Measurements from ENCODE around the gene PPM1H.

DNA sequence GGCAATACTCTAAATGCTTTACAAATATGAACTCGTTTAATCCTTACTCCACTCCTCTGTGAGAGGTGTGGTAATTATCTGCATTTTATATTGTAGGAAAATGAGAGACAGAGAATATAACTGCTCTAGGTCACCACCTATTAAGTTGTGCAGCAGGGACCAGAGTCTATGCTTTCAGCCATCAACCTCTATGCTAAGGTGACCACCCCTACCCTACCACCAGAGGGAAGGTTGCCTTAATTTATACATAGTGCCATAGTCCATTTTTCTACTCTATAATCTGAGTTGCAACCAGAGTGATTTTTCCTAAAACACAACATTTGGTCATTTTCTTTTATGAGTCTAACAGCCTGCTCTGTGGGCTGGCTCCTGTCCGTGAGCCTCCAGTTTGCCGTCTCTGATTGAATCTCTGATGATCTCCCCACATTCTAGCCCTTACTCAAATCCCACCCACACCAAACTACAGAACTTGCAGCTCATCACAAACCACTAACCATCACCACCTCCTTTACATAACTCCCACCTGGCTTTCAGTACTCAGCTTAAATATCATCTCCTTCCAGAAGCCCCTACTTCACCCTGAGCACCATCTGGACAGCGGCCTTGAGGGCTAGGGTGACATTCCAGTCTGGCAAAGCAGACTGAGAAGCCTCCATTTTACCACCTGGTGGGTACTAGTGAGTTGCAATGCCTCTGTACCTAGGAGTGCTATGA lies 126.6 kb downstream of the PPM1H start:
- TF ChIP-seq RAD21 (IDR thresholded peaks at IDR 0.05; ENCODE audit: low read depth) (no peak), USF1 (IDR thresholded peaks at IDR 0.05) (no peak), TAF1 (IDR thresholded peaks at IDR 0.05; ENCODE audit: low read depth) (no peak), EP300 (IDR thresholded peaks at IDR 0.05; ENCODE audit: borderline replicate concordance) (no peak), NFIC (IDR thresholded peaks at IDR 0.05) (no peak), YY1 (IDR thresholded peaks at IDR 0.05; ENCODE audit: low read depth) (no peak), REST (IDR thresholded peaks at IDR 0.05; ENCODE audit: low read depth) (no peak), EGR1 (IDR thresholded peaks at IDR 0.05) (no peak), FOXM1 (IDR thresholded peaks at IDR 0.05; ENCODE audit: borderline replicate concordance, low read depth) (no peak)
- TF ChIP-seq, protein P1, sequence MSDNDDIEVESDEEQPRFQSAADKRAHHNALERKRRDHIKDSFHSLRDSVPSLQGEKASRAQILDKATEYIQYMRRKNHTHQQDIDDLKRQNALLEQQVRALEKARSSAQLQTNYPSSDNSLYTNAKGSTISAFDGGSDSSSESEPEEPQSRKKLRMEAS (IDR thresholded peaks at IDR 0.05), result no peak

All from Ishikawa (cell line).